Caki2 (cell line): ENCODE results near the gene SKI. TPM values are rescaled to one million over a fixed set of nuclear protein-coding genes. Genes with fewer than 3 reads are reported as not detected.

Experiments used
- DNase-seq: peaks from one replicate; pipeline ENCODE4 v3.0.0-alpha.2; 2015; ENCODE audit warnings: low read depth
- in situ Hi-C: cut with HindIII; loops from 2 replicates; pipeline ENCODE4 v1.10.0; 2016; ENCODE audit warnings: low sequenced_read_pairs, low pct_unique_long_range_greater_than_20kb, mixed read lengths
- total RNA-seq: library from RNA; depleted of rRNA; stranded (reverse); fragments of >200 nt; shearing (Covaris generic); gene quantifications from 2 replicates; pipeline ENCODE4 v1.2.3, GENCODE V29; 2014; ENCODE audit warnings: low replicate concordance

Gene SKI
- total RNA-seq, 1 experiment from 2014 or later: 5.6 TPM

- in situ Hi-C loops: loop anchor here (10.0 kb wide), 1 partner anchor 202 kb away; the partner anchor contains the start of genes MORN1 and RER1
- DNase-seq: no peak
These were observed 35.8 kb upstream of the SKI start for GRCh38 chr1:2192031-2192995.

- in situ Hi-C loops: loop anchor here (10.0 kb wide), 1 partner anchor 201 kb away; the partner anchor contains the start of genes MORN1 and RER1
These were observed 34.4 kb upstream of the SKI start for GRCh38 chr1:2193514-2194281.

GRCh38 chr1:2194319-2194897 lies 33.7 kb upstream of the SKI start, which contains the start of gene FAAP20:
TSS of gene FAAP20 (minus strand) at chr1:2194772. CDS start at chr1:2194749, 23 bp downstream.
- in situ Hi-C loops: loop anchor here (10.0 kb wide), 1 partner anchor 200 kb away; the partner anchor contains the start of genes MORN1 and RER1
- DNase-seq: no peak

More at GRCh38 chr1:2193514-2194281, 34.4 kb upstream of the SKI start:
- DNase-seq: no peak

- in situ Hi-C loops: loop anchor here (10.0 kb wide), 1 partner anchor 200 kb away; the partner anchor contains the start of genes MORN1 and RER1
- peak; percentile 86 for DNase-seq
These were observed 33.0 kb upstream of the SKI start for GRCh38 chr1:2194898-2195673.

- in situ Hi-C loops: loop anchor here (10.0 kb wide), 1 partner anchor 199 kb away; the partner anchor contains the start of genes MORN1 and RER1
- no peak for DNase-seq
These were observed 32.3 kb upstream of the SKI start for GRCh38 chr1:2195785-2196184.

GRCh38 chr1:2196901-2197638 lies 31.0 kb upstream of the SKI start:
- DNase-seq: no peak
- in situ Hi-C loops: loop anchor here (10.0 kb wide), 1 partner anchor 198 kb away; the partner anchor contains the start of genes MORN1 and RER1

GRCh38 chr1:2197707-2198165 lies 30.4 kb upstream of the SKI start:
- DNase-seq: no peak
- in situ Hi-C loops: loop anchor here (10.0 kb wide), 1 partner anchor 197 kb away; the partner anchor contains the start of genes MORN1 and RER1

GRCh38 chr1:2198571-2198970 lies 29.5 kb upstream of the SKI start:
- in situ Hi-C loops: loop anchor here (10.0 kb wide), 1 partner anchor 196 kb away; the partner anchor contains the start of genes MORN1 and RER1

GRCh38 chr1:2199042-2199810 lies 28.9 kb upstream of the SKI start:
- in situ Hi-C loops: loop anchor here (10.0 kb wide), 1 partner anchor 196 kb away; the partner anchor contains the start of genes MORN1 and RER1

More at GRCh38 chr1:2198571-2198970, 29.5 kb upstream of the SKI start:
- no peak for DNase-seq

GRCh38 chr1:2200308-2200943 lies 27.7 kb upstream of the SKI start:
- in situ Hi-C loops: no loop called here
- no peak for DNase-seq

More at GRCh38 chr1:2199042-2199810, 28.9 kb upstream of the SKI start:
- no peak for DNase-seq

GRCh38 chr1:2201062-2201461 lies 27.1 kb upstream of the SKI start:
- in situ Hi-C loops: no loop called here
- DNase-seq: no peak

GRCh38 chr1:2202008-2202575 lies 26.0 kb upstream of the SKI start:
- in situ Hi-C loops: no loop called here
- DNase-seq: no peak

- in situ Hi-C loops: no loop called here
- DNase-seq: no peak
These were observed 25.1 kb upstream of the SKI start for GRCh38 chr1:2202843-2203601.

- in situ Hi-C loops: no loop called here
- DNase-seq: no peak
These were observed 24.3 kb upstream of the SKI start for GRCh38 chr1:2203671-2204414.
